HG02981 (cell line): Measurements from ENCODE around the gene FRA10AC1.
"Not testable (repeated sequence)": the region's sequence is repeated elsewhere in the genome, so short reads cannot be mapped to it uniquely, and the experiment has no call there.

Source experiments
- ATAC-seq: cut with Tn5 transposase; IDR thresholded peaks from one replicate; pipeline ENCODE4 v1.9.1; 2021; ENCODE audit warnings: mild to moderate bottlenecking, moderate library complexity; ENCODE audit not compliant: unreplicated experiment

FRA10AC1 gene

DNA sequence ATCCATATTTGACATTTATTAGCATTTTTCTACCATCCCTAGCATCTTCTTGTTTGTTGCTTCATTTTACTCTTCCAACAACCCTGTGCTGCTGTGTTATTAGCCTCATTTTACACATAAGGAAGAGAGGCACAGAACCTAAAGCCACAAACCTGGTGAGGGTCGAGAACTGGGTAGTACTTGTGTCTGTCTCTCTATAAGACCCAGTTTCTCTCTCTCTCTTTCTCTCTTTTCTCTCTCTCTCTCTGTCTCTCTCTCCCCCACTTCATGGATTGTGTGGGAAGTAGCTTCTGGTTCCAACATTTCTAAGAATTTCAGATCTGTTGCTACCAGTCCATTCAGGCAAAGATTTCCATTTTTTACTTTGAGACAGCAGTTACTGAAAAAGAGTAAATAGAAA lies 1.4 kb upstream of the FRA10AC1 start:
- ATAC-seq: no peak

- peak; percentile 10 for ATAC-seq
These were observed 674 bp upstream of the FRA10AC1 start for GRCh38 chr10:93703066-93703465.

DNA sequence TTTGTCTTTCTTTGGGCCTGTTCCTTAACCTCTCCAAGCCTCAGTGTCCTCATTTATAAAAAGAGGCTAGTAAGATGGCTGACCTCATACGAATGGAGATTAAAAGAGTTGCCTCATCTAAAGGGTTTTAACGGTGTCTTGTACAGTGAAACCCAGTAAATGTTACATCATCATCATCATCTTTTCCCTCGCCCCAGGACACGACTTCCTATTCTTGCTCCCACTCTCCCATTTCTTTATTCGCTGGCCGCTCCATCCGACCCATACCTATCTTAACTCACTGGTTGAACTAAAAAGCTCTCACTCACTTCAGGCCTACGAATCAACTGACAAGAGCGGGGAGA lies 554 bp downstream of the FRA10AC1 start:
- ATAC-seq: peak; percentile 13

DNA sequence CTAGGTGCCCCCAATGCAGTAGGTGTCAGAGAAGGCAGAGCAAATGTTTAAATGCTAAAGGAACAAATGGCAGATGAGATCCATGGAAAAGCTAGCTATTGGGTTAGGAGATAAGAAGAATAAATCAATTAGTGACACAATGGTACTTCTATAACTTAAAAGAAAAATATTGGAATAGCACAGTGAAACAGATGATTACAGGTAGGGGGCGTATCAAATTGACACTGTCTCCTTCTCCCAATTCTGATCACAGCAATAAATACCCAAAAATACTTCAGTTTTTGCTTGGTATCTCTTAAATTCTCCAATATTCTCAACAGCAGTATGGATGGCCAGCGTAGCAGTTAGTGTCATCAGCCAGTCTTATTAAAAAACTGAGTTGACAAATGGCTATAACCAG lies 5.2 kb downstream of the FRA10AC1 start:
- no peak for ATAC-seq

GRCh38 chr10:93696582-93696981 lies 5.8 kb downstream of the FRA10AC1 start:
- not testable (repeated sequence) for ATAC-seq

DNA sequence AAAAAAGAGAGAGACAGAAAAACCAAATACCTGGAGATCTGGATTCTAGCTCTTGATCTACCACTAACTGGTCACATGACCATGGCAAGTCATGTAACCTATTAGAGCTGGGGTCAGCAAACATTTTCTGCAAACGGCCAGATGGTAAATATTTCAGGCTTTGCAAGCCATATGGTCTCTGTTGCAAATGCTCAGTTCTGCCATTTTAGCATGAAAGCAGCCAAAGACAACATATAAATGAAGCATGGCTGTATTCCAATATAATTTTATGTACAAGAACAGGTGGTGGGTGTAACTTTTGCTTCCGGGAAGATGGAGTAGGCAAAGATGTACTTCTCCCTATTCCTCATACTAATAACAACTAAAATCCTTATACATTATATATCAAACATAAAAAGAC lies 6.7 kb downstream of the FRA10AC1 start:
- ATAC-seq: no peak

DNA sequence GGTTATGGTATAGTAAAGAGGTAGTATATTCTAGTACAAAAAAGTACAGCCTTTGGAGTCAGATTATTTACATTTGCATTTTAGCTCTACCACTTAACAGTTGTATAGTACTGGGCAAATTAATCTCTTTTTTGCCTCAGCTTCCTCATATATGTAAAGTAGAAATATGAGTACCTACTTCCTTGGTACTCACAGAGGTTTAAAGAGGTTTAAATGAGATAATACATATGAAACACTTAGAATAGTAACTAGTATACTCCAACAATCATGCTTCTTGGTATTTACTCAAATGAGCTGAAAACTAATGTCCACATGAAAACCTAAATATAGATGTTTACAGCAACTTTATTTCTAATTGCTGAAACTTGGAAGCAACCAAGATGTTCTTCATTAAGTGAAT lies 14.7 kb downstream of the FRA10AC1 start:
- no peak for ATAC-seq

DNA sequence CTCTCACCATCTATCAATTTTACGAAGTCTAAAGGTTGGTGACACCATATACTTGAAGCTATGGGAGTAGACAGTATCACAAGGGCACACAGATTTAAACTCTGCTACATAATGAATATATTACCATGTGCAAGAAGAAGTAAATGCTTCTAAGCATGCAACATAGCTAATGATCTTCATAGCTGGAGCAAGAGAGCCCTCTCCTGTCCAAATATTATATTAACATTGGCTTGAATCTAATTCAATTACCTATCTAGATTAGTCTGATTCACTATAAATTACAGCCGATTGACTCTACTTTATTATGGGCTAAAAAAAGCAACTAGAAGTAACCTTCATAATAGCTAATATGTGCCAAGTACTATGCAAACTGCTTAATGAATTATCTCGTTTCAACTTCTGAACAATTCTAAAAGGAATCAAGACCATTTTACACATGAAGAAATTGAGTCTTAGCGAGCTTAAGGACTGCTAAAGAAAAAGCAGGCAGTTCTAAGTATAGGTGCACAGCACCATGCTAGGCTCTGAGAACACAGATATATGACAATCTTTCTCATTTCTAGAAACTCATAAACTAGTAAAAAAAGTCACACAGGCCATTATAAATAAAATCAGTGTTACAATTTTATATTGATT lies 21.9 kb downstream of the FRA10AC1 start:
- ATAC-seq: no peak

- ATAC-seq: no peak
These were observed 23.4 kb downstream of the FRA10AC1 start for GRCh38 chr10:93678805-93679587.

DNA sequence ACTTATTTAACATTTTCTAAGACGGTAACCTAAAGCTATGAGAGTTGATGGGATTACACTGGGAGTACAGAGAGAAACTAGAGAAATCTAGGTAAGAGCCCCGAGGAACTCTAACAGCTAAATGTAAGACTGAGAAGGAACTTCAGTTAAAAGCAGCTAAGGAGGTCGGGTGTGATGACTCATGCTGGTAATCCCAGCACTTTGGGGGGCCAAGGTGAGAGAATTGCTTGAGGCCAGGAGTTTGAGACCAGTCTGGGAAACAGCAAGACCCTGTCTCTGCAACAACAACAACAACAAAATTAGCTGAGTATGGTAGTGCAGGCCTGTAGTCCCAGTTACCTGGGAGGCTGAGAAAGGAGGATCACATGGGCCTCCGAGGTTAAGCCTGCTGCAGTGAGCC lies 24.0 kb downstream of the FRA10AC1 start:
- no peak for ATAC-seq

- ATAC-seq: no peak
These were observed 28.6 kb downstream of the FRA10AC1 start for GRCh38 chr10:93673791-93674190.

DNA sequence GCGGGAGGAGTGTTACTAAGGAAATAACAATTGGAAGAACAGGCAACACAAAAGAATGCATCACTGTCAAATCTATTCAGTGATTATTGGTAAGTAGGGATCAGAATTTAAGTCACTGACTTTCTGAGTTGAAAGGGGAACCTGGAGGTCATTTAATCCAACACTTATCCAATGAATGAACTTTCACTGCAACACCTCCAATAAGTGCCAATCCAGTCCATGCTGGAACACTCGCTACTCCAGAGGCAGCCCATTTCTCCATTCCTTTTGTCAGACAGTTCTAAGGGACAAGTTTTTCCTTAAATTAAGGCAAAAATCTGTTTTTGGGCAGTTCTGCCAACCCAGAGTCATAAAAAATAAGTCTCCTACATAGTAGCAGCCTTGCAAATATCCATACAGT lies 29.5 kb downstream of the FRA10AC1 start:
- ATAC-seq: no peak

- ATAC-seq: no peak
These were observed 30.2 kb downstream of the FRA10AC1 start for GRCh38 chr10:93672022-93672678.

DNA sequence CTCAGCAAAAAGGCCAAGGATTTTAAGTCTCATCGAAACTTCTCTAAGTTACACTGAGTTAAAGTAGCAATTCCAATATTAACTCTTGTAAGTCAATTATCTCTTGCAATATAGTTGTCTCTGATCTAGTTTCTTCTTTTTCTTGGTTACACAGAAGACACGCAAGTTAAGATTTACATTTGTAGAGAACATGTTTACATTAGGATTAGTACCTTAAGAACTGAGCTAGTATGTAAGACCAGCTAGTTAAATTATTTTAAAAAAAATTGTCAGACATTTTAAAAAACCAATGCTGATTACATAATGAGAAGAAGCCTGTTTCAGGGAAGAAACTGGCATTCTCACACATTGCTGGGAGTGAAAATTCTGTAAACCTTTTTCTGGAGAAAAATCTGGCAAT lies 31.4 kb downstream of the FRA10AC1 start:
- no peak for ATAC-seq

DNA sequence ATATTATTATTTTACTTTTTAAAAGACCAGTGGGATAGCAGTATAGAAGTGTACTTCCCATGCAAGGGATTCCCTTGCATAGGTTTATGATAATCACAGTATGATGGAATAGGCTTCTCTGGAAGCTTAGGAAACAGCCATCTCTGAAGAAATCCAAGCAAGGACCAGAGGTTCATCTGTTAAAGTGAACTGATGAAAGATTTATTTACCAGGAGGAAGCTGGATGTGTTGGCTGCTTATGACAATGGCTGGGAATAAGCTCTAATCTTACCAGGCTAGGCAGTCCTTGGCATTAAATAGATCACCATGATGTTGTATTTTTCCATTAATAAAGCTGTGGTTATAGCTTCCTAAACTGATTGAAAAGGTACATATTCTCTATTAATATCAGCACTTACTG lies 32.0 kb downstream of the FRA10AC1 start:
- no peak for ATAC-seq

DNA sequence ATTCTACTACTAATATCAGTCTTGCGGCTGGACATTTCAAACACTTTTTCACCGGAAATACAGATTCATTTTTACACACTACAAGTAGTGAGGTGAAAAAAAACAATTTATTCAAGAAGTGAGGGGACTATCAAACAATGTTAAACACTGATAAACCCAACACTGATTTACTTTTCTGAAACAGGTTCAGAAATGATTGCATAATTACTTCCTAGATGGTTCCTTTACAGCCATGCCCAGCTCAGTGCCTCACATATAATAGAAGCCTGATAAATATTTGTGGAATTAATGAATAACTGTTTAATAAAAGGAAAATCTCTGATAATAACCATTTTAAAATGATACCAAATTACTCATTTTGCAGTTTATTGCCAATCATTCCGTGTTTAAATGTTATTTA lies 34.6 kb downstream of the FRA10AC1 start:
- no peak for ATAC-seq

DNA sequence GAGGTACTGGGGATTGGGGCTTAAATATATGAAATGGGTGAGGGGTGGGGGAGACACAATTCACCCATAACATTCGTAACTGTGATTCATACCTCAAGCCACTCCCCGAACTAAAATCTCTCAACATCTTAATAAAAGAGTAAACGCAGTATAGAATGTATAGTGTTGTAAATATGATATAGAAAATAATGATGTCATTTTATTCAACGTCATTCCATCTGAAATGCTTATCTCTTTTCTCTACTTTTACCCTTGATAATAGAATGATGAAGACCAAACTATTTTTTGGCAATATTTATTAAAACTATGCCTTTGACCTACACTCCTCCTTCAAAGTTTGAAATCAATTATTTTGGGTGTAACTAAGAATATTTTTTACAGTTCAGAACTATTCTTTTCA lies 36.4 kb downstream of the FRA10AC1 start:
- no peak for ATAC-seq

GRCh38 chr10:93657757-93658156 lies 44.6 kb downstream of the FRA10AC1 start:
- ATAC-seq: no peak

- ATAC-seq: no peak
These were observed 46.2 kb downstream of the FRA10AC1 start for GRCh38 chr10:93656155-93656554.

GRCh38 chr10:93654201-93654600 lies 48.2 kb downstream of the FRA10AC1 start:
- ATAC-seq: no peak

DNA sequence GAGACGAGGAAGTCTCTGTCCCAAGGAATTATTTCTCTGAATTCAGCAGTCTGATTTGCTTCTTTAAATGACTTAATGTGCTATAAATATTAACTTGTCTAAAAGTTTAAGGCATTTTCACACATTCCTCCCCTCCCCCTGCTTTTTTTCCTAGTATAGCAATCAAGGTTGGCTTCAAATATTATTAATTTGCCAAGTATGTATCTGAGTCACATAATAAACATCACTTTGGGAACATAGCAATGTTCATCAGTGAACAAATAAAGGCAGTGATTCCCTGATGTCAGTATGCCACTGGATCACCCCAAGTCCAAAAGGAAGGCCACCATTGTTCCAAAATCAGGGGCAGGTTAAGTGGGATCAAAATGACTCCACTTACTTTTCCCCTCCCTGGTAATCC lies 49.5 kb downstream of the FRA10AC1 start:
- ATAC-seq: no peak

DNA sequence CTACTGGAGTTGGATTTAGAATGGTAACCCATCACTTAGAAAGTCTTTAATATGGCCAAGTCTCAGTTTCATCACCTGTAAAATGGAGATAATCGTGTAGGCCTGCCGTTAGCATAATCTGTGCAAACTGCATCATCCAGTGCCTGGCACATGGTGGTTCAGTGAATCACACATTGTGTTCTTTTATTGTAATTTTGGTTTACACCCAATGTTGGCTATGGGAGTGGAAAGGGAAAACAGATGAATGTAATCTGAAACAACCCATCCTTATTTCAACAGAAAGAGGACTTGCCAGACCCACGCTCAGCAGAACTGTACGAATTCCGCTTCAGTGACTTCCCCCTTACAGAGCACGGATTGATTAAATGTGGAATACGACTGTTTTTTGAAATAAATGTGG lies 62.6 kb downstream of the FRA10AC1 start:
- no peak for ATAC-seq
